WERI-Rb-1 (cell line): ENCODE results near the gene TRIM25.

Experiments used
- DNase-seq: peaks from one replicate; pipeline ENCODE4 v3.0.0-alpha.2; 2020
- H3K27ac ChIP-seq: fragments of 250-450 bp; sonication (Bioruptor Pico); 2 replicates; pipeline ENCODE4 v1.5.1; 2020; ENCODE audit warnings: mild to moderate bottlenecking, moderate library complexity
- H3K27me3 ChIP-seq: fragments of 250-450 bp; sonication (Bioruptor Pico); 2 replicates; pipeline ENCODE4 v1.5.1; 2021; ENCODE audit warnings: mild to moderate bottlenecking, low read depth, moderate library complexity; ENCODE audit not compliant: insufficient read depth, severe bottlenecking
- H3K36me3 ChIP-seq: fragments of 250-450 bp; sonication (Bioruptor Pico); 2 replicates; pipeline ENCODE4 v1.5.1; 2020; ENCODE audit warnings: mild to moderate bottlenecking, moderate library complexity
- H3K4me3 ChIP-seq: 2 replicates; pipeline ENCODE4 v1.5.1; 2011; ENCODE audit warnings: low read depth, mild to moderate bottlenecking, control low read depth, low read length
- H3K9me3 ChIP-seq: fragments of 250-450 bp; sonication (Bioruptor Pico); 2 replicates; pipeline ENCODE4 v1.5.1; 2021; ENCODE audit warnings: mild to moderate bottlenecking, moderate library complexity; ENCODE audit not compliant: severe bottlenecking
- CTCF ChIP-seq: IDR thresholded peaks from 2 replicates; pipeline ENCODE4 v1.5.1; 2011; ENCODE audit warnings: low read depth, mild to moderate bottlenecking, control low read depth, inconsistent platforms, low read length

Gene TRIM25

GRCh38 chr17:56887105-56887504 lies 26.7 kb downstream of the TRIM25 start:
- no peak overlapping the region for H3K4me3 ChIP-seq
- H3K36me3 ChIP-seq: peaks cover 31% of the 10 kb centered on the region
- H3K27ac ChIP-seq: no peak overlapping the region
- H3K9me3 ChIP-seq: peaks cover 14% of the 10 kb centered on the region
- TF ChIP-seq CTCF: no peak
- no peak for DNase-seq
- no peaks in the 10 kb centered on the region for H3K27me3 ChIP-seq

GRCh38 chr17:56886288-56886731 lies 27.5 kb downstream of the TRIM25 start:
- H3K9me3 ChIP-seq: peaks cover 14% of the 10 kb centered on the region
- no peak for TF ChIP-seq CTCF
- H3K4me3 ChIP-seq: no peak overlapping the region
- no peaks in the 10 kb centered on the region for H3K27me3 ChIP-seq
- DNase-seq: no peak
- no peak overlapping the region for H3K27ac ChIP-seq
- H3K36me3 ChIP-seq: peaks cover 23% of the 10 kb centered on the region

- no peaks in the 10 kb centered on the region for H3K27me3 ChIP-seq
- H3K36me3 ChIP-seq: peaks cover 13% of the 10 kb centered on the region
- no peak for DNase-seq
- H3K4me3 ChIP-seq: no peak overlapping the region
- TF ChIP-seq CTCF: no peak
- H3K9me3 ChIP-seq: peaks cover 14% of the 10 kb centered on the region
- no peak overlapping the region for H3K27ac ChIP-seq
Measured at GRCh38 chr17:56885312-56885657, 28.6 kb downstream of the TRIM25 start.

- no peak overlapping the region for H3K4me3 ChIP-seq
- H3K27me3 ChIP-seq: no peaks in the 10 kb centered on the region
- H3K27ac ChIP-seq: no peak overlapping the region
- H3K36me3 ChIP-seq: peaks cover 7% of the 10 kb centered on the region
- TF ChIP-seq CTCF: no peak
- H3K9me3 ChIP-seq: peaks cover 14% of the 10 kb centered on the region
- DNase-seq: no peak
Measured at GRCh38 chr17:56884483-56885311, 29.2 kb downstream of the TRIM25 start.

GRCh38 chr17:56883616-56884015 lies 30.2 kb downstream of the TRIM25 start:
- H3K9me3 ChIP-seq: peaks cover 12% of the 10 kb centered on the region
- no peak for TF ChIP-seq CTCF
- H3K27ac ChIP-seq: no peak overlapping the region
- H3K36me3 ChIP-seq: peaks cover 7% of the 10 kb centered on the region
- no peaks in the 10 kb centered on the region for H3K27me3 ChIP-seq
- DNase-seq: no peak
- H3K4me3 ChIP-seq: no peak overlapping the region

- H3K27me3 ChIP-seq: no peaks in the 10 kb centered on the region
- H3K27ac ChIP-seq: no peak overlapping the region
- no peaks in the 10 kb centered on the region for H3K9me3 ChIP-seq
- no peak overlapping the region for H3K4me3 ChIP-seq
- no peak for DNase-seq
- no peak for TF ChIP-seq CTCF
- no peaks in the 10 kb centered on the region for H3K36me3 ChIP-seq
Measured at GRCh38 chr17:56881685-56882295, 32.1 kb downstream of the TRIM25 start.
